NOMO-1 treated with dmso at 0.1 percent for 144 hours (cell line): Measurements from ENCODE around the gene DYRK2.
"Not testable (repeated sequence)": the region's sequence is repeated elsewhere in the genome, so short reads cannot be mapped to it uniquely, and the experiment has no call there.

ENCODE experiments used
- DNase-seq: peaks from one replicate; lab custom pipeline; 2025; ENCODE audit not compliant: unreplicated experiment; lab: John Stamatoyannopoulos, UW

Gene DYRK2

GRCh38 chr12:67669934-67670631 is 21.5 kb downstream of the DYRK2 start:
- DNase-seq, result no peak

DNA sequence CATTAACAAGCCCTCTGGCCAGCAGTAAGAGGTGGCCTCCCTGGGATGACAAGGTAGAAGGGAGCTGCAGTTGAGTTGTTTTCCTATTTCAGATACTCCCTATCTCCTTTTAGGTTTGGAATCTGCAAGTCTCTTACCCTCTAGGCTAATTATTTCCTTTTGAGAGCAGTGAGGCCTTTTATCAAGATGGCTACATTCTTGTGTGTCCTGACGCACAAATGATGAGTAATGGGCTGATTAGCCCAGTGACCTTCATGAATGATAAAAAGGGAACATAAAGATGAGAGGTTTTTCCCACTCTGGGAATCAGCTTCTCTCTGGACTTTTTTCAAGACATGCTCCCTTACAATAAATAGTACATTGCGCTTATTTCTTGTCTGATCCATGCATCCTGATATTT is 22.9 kb downstream of the DYRK2 start:
- DNase-seq, result no peak

- no peak for DNase-seq
Measured at GRCh38 chr12:67671892-67672291, 23.3 kb downstream of the DYRK2 start.

GRCh38 chr12:67672507-67672906 is 24.0 kb downstream of the DYRK2 start:
- not testable (repeated sequence) for DNase-seq

DNA sequence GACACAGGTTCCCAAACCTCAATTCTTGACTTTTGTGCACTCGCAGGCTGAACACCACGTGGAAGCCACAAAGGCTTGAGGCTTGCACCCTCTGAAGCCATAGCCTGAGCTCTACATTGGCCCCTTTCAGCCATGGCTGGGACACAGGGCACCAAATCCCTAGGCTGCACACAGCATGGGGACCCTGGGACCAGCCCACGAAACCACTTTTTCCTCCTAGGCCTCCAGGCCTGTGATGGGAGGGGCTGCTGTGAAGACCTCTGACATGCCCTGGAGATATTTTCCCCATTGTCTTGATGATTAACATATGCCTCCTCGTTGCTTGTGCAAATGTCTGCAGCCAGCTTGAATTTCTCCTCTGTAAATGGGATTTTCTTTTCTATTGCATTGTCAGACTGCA is 25.0 kb downstream of the DYRK2 start:
- DNase-seq, result not testable (repeated sequence)

DNA sequence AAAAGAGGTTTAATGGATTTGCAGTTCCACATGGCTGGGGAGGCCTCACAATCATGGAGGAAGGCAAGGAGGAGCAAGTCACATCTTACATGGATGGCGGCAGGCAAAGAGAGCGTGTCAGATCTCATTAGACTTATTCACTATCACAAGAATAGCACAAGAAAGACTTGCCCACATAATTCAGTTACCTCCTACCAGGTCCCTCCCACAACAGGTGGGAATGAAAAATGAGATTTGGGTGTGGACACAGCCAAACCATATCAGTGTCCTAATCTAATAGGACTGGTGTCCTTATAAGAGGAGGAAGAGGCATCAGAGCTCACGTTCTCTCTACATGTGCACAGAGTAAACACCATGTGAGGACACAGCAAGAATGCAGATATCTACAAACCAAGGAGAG is 25.9 kb downstream of the DYRK2 start:
- DNase-seq, result no peak

DNA sequence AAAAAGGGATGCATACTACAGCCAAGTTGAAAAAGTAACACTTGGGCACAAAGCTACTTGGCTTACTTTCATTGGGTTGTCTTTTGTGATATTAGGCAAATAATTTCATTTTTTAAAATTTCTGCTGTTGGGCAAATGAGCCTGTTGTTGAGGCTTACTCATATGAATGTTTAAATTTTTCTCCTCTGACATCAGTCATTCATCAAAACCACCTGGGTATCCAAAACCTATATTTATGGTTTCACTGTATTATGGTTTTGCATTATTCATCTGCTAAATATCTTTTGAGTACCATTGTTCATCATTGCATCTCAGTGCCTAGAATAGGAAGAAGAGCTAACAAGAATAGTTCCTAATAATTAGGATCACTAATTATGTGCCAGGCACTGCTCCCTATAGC is 28.1 kb downstream of the DYRK2 start:
- no peak for DNase-seq

GRCh38 chr12:67677166-67677565 is 28.6 kb downstream of the DYRK2 start:
- no peak for DNase-seq

GRCh38 chr12:67681105-67681778 is 32.7 kb downstream of the DYRK2 start:
- DNase-seq, result no peak

DNA sequence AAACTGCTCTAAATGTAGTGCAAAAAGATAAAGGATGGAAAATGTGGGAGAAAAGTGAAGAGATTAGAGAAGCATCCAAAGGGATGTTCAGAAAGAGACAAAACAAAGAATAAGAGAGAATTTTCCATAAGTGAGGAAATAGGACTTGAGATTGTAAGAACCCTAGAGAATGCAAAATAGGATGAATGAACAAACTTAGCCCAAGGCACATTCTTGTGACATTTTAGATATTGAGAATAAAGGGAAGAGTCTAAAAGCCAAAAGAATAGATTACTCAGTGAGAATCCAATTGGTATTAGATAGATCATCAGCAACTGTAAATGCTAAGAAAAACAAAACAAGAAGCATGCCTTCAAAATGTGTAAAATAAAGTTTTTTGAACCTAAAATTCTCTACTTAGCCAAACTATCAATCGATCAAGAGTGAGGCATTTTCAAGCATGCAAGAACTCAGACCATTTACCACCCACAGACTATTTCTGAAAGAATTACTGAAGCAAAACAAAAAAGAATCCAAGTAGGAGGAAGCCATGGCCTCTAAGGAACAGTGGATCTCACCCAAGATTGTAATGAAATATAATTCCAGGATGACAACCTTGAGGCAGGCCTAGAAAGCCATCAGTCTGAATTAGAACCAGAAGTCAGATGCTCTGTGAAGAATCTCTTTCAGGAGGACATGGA is 33.5 kb downstream of the DYRK2 start:
- DNase-seq, result no peak

DNA sequence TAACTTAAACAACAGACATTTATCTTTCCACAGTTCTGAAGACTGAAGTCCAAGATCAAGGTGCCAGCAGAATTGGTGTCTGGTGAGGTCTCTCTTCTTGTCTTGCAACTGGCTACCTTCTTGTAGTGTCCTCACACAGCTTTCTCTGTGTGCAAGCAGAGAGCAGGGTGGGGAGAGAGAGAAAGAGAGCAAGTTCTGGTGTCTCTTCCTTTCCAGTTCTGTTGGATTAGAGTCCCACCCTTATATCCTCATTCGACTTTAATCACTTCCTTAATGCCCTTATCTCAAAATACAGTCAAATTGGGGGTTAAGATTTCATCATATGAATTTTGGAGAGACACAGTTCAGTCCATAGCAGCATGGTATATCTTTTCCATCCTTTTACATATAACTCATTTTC is 40.8 kb downstream of the DYRK2 start:
- DNase-seq, result no peak

DNA sequence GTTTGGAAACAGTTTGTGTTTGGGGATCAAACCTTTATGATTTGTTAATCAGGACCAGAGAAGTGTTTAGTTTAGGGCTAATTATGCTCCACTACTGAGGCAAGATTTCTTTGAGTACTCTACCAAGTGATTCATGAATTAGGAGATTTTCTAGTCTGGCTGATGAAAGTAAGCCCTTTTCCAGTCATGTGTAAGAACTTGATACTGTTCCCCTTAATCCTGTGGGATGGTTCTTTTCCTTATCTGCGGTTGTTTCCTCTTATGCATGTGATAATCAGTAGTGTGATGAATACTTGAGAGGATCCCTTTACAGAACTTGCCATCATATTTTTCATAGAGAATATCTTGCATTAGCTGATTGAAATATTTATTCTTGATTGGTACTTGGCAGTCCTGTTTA is 42.1 kb downstream of the DYRK2 start:
- no peak for DNase-seq

DNA sequence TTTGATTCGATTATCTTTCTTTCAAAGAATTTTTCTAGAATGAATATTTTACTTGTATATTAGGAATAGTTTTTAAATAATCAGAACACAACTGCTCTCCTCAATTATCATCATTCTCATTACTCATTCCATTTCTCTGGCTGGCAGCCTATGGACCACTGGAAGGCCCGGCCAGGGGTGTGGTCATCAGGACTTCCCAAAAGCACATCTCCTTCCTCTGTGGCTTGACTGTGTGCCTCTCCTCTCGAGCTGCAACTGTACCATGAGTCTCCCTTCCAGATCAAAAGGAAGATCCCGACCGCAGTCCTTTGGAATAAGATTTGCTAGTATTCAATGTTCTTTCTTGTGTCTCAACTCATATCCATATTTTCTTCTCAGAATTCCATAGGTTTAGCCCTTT is 42.7 kb downstream of the DYRK2 start:
- DNase-seq, result no peak

DNA sequence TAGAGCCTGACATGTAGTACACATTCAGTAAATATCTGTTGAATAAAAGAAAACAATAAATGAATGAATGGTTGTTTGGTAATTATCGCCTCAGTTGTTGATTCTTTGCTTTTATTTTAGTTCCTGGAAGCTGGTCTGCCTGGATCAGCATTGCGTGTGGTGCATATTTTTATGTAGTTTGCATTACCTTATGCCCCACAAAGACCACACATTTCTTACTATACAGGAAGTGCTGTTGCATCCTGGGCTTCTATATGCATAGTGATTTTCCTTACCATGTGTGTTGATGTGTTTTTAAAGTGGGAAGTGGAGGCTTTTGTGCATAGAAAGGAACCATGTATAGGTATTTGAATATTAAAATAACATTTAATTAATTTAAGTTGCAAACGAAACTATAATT is 43.6 kb downstream of the DYRK2 start:
- no peak for DNase-seq

GRCh38 chr12:67692966-67693365 is 44.4 kb downstream of the DYRK2 start:
- no peak for DNase-seq

GRCh38 chr12:67693894-67694293 is 45.3 kb downstream of the DYRK2 start:
- DNase-seq, result no peak

DNA sequence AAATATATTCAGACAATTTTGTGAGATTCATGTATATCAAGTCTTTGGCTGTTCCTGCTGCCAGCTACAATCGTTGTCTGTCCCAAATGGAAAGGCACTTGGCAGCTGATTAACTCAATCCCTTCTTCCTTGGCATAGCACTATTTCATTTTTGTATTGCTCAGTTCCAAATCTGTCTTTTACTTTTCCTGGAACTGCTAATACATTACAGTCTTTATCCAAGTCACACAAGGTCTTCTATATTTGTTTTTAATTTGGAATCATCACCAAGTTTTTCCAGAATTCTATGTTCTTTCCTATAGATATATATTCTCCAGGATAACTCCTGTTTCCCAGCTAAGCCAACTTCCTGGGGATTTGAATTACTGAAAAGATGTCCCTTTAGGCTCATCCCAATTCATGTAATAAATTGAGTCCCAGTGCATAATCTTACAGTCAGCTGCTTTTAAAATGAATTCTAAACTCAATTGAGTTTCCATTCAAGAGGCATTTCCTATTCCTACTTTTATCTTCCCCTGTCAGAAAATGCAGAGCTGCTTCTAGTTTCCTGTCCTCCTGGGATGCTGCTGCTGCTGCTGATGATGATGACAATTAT is 45.9 kb downstream of the DYRK2 start:
- DNase-seq, result no peak

DNA sequence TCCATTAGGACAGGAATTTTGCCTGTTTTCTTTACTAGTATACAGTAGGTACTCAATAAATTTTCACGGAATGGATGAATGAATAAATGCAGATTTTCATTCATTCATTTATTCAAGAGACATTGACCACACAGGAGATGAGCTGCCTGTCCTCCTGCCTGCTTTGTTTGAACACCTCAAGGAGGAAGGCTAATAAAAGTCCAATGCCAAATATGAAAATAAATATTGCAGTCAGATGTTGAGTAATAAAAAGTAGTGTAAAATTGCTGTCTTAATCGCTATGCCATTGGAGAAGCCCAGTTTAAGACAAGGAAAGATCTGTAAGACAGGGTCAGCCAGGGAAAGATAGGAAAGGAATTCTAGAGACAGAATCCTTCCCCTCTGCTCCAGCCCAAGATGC is 47.4 kb downstream of the DYRK2 start:
- no peak for DNase-seq

- no peak for DNase-seq
Measured at GRCh38 chr12:67697443-67697842, 48.9 kb downstream of the DYRK2 start.

- no peak for DNase-seq
Measured at GRCh38 chr12:67697967-67698366, 49.4 kb downstream of the DYRK2 start.

GRCh38 chr12:67698672-67699581 is 50.4 kb downstream of the DYRK2 start:
- DNase-seq, result peak; percentile 82
